T-helper 2 cell treated with Interferon-gamma antibody and Interleukin-4, amounts not matched to agents 100 ng/mL and 5 ng/mL, for 36 hours (primary cell): ENCODE results near the gene NPAS3. TPM values are rescaled to one million over a fixed set of nuclear protein-coding genes. Genes with fewer than 3 reads are reported as not detected.

Experiments
- intact Hi-C: fragments of 100-400 bp; cut with micrococcal nuclease; formaldehyde crosslinking; loops from one replicate; pipeline ENCODE4 v1.15.1; 2023
- total RNA-seq: library from RNA; stranded (reverse); gene quantifications from 2 replicates; pipeline ENCODE4 v1.2.3, GENCODE V29; 2022

NPAS3 gene
- not detected in 2 replicates for total RNA-seq

DNA sequence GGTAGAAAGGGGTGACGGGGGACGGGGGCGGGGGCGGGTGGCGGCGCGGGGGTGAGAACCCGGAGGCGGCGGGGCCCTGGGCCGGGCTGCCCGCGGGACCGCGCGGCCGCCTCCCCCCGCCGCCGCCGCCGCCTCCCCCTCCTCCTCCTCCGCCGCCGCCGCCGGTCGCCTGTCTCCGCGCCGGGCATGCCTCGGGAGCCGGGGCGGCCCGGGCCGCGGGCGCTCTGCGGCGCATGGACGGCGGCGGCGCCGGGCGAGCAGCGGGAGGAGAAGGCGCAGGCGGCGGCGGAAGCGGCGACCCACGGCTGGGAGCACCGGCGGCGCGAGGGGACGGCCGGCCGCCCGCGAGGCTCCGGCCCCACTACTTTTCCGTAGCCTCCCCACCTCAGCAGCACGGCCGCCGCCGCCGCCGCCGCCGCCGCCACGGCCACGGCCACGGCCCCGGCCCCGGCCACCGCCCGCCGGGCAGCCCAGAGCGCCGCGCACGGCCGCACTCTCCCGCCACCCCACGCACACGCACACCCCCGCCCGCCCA, at the start of gene NPAS3:
Gene NPAS3 (plus strand): TSS at position 161 of the 535 bp plus-strand sequence.
- intact Hi-C loops = no loop called here

DNA sequence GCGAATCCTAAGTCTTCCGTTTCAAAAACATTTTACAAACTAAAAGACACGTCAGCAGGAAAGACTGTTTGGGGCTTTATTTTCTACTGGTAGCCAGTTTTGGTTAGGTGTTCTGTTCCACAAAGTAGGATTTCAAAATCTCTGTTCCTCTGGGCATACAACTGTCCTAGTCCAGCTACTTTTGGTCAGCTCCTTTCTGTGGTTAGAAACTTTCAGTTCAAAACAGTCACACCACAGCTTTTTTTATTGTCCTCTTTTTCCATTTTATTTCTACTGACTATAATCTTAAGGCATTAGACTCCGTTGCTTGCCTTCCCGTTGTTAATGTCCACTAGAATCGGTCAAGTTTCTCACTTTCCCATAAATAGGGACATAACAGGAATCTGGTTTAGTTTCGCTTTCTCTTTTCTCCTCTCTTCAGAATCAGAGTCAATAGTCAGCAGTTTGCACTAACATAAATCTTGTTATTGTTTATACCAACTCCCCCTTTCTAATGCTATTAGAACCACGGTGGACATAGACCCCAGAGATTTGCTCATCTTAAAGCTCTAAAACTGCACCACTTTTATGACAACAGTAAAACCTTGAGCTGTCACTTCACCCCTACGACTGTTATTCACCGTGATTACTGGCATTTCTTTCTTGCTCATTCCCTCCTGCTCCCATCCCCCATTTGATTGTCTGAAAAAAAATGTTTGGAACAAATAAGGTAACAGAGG, 41.5 kb upstream of the NPAS3 start:
- intact Hi-C loops = no loop called here

DNA sequence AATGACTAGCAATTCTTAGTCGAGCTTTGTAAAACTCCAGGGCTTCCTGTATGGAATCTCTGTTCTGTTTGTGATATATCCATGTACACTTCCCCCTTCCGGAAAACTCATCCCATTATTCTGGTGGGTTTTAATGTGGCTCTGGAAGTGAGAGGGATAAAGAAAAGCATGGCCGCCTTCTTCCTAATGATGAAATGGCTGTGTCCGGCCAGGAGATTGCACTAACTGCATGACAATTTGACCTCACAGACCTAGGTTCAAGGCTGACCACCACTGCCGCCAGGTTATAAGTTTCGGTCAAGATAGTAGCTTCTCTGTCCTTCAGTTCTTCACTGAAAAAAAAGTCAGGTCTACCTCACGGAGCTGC, 41.0 kb upstream of the NPAS3 start:
- intact Hi-C loops = no loop called here

DNA sequence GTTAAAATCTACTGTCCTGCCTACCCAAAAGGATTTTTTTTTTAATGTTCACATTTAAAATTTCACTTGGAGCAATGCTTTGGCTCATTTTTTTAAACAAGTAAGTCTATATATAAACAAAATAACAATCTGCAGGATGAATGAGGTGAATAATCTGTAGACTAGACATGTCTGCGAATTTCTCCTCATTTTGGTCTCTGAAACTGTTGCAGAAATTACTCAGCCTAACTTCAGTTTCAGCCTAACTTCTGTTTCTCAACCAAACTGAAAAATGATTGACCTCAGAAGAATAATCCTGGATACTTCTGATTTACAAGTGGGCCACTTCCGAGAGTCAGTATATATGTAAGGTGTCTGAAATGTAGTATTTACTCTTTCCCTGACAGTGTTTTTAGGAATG, 39.8 kb upstream of the NPAS3 start:
- intact Hi-C loops = no loop called here

DNA sequence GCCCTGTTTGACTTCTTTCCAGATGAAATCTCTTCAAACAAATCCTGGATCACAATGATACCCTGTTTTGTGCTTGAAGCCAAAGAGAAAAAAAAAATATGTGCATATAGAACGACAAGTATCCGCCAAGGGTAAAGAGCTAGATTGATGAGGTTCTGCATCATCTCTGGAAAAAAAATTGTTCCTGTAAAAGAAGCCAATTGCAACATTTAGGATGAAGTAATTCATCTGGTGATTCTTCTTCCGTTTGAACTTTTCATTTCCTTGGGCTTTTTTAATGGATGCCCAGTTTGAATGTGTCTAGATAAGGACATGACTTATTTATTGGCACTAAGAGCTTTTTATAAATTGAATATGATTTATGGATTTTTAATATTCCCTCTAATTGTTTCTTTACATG, 38.1 kb upstream of the NPAS3 start:
- intact Hi-C loops = no loop called here

DNA sequence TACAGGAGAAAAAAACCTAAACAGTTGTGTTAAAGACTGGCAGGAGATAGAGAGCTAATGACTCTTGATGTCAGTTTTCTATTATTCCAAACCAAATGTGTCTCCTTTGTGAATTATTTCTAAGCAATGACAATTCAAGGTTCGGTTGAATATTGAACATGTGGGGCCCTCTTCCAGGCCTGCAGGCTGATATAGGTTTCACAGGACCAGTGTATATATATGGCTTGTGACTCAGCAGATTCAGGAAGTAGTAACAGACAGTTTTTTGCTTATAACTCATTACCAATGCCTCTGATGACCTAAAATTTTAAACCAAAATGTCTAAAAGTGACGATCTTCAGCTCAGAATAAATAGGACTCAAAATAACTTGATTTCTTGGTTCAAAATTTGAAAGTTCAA, 33.7 kb upstream of the NPAS3 start:
- intact Hi-C loops = no loop called here

DNA sequence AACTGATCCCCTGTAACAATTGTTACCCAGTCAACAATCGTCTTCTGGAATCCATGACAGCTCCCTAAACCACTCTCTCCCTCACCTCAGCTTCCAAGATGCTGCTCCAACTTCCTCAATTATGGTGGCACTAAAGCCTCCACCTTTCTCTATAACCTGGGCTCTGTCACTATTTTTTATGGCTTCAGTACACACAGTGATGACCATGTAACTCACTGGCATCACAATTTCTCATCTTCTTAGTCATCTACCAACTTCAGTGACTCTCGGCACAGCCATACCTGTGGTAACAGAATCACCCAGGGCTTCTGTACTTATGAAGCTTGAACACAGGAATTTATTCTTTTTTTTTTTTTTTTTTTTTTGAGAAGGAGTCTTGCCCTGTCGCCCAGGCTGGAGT, 32.0 kb upstream of the NPAS3 start:
- intact Hi-C loops = no loop called here

DNA sequence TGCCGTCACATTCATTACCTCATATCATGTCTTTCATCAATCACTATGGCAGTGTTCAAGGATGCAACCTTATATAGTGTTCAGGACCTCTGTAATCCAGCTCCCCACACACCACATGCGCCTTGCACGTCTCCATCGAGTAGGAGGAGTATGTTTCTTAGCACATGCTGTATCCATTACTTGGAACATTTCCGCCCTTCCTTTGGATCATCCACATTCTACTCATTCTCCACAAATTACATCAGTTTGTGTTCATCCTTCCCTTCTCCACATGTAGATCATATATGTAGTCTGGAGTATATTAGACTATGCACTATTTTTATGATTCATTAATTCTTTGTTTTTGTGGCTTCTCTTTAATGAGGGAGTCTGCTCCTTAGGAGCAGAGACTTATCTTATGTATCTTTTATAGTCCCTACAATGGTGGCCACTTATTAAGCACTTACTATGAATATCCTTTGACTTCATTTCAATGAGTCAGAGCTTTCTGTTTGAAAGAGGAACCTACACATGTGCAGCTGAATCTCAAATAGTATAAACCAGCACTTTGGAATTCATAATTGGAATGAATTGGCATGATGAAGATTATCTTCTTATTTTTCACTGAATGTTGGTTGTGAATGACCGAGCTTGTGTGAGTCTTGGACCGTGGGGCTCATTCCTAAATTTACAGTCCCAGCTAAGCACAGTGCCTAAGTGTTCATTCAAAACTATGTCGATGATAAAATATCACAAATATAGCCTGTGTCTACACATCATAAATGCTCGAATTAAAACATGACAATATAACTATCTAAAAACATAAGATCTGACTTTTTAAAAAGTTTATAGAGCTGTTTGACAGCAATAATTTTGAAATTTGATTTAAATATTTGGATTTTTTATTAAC, 30.2 kb upstream of the NPAS3 start:
- intact Hi-C loops = no loop called here

DNA sequence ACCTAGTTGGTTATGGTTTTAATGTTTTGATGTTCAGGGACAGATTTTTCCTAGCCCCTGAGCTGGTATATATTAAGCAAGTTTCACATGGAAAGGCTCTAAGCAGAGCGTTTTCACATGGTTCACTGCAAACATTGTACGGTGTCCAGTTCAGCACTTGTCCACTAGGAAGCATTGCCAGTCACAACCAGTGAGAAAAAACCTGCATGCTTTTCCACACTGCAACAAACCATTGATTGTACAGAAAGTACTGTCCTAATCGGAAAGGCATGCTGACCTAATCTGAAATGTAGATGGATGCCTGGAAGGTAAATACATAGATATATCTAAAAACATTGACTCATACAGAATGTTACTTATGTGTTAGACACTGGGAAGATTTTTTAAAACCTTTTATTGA, 25.0 kb upstream of the NPAS3 start:
- intact Hi-C loops = no loop called here

DNA sequence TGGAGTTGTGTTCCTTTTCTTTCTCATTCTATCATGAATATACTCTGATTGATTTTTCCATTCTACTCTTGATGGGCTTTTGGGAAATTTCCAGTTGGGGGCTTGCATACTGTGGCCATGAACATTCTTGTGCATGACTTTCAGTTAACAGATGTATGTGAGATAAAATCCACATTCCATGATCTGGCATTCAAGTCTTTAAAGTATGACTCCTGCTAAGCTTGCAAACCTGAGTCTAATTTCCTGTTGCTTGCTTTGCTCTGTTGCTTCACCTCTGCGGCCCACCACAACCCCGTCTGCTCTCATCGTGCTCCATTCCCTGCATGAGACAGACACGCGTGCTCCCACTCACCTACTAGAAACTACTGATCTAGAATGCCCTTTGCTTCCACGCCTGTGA, 24.3 kb upstream of the NPAS3 start:
- intact Hi-C loops = no loop called here

DNA sequence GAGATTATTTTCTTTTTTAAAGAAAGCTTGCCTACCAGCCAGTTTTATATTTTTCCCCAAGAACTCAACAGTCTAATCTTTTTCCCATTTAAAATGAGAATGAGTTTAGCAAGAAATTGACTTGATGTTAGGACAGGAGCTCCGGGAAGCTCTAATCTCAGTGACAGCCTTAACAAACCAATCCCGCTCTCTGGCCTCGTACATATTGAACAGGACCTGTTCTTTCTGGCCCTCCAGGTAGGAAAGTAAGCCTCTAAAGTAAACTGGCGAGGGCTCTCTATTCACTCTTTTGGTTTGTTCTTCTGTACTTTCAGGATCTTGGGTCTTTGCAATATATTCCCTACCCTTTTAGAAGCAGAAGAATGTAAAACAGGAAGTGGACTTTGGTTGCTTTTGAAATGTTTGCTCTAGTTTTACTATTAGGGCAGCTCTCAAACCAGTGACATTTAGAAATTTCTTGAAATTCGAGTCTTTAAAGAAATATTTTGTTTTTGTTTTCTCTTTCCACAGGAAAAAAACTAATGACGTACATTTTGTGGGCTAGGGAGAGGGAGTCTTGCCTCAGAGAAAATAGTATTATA, 17.9 kb upstream of the NPAS3 start:
- intact Hi-C loops = no loop called here

DNA sequence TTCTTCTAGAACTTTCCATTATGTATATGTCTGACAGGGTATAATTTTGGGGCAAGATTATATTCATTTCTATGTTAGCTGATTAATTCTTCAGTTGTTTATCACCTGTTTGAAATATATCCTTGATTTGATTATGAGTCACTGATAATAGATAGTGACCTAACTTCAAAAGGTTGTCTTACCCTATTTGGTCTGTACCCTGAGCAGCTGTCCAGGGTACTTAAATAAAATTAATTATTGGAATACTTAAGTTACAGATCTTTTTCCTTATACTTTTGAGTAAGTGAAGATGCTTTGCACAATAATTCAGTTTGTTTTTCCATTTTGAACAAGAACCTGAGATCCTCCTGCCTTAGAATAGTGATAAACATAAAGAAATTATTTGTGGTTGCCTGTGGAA, 13.2 kb upstream of the NPAS3 start:
- intact Hi-C loops = no loop called here

DNA sequence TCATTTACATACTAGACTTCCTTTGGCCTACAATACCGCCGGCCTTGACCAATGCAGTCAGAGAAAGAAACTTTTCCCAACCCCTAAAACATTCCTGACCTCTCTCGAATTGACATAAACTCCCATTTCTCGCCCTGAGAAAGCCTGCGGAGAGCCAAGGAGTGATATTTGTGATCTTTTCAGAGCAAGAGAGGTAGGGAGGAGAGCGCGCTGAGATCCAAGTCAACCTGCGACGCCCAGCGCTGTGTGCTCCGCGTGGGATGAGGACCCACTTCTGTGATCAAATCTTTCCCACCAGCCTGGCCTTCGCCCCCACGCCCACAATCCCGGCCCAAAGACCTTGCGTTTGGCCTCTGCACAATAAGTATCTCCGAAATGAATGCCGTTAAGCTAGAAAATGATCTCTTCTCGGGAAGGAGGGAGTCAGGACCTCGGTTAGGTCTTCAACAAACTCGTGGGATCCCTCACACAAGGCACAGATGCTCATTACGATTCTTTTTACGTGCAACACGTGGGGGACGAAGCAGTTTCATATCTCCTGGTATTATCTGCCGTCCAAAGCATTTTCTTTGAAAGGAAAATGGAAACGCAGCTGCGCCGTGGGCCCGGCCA, 6.3 kb upstream of the NPAS3 start:
- intact Hi-C loops = no loop called here

DNA sequence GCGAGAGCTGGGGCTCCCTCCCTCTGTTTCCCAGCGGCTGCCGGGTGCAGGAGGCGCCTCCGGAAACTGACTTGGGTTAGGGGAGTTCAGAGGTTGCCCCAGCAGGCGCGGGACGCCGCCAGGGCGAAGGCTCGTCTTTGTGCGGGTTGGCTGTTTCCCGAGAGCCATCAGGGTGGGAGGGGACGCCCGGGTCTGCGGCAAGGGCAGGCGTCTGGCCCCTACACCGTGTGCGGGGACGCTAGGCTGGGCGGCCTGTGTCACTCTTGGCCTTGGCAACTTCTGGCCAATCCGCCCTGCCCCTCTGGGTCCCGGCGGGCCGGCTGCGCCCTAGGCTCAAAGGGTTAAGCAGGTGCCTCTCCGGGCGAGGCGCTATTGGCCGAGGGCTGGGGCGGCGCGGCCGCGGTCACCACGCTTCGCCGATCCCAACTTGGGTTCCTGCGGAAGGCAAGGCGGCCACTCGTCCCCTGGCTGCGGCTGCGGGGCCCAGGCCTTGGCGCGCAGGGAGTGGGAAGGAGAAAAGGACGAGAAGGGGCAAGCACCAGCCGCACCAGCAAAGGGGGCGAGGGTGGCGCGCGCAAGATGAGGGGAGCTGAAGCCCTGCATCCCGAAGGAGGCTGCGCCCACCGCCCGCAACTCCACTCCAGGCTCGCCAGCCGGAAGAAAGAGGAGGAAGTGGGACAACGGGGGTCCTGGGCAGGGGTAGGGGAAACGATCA, 5.6 kb upstream of the NPAS3 start:
- intact Hi-C loops = no loop called here

DNA sequence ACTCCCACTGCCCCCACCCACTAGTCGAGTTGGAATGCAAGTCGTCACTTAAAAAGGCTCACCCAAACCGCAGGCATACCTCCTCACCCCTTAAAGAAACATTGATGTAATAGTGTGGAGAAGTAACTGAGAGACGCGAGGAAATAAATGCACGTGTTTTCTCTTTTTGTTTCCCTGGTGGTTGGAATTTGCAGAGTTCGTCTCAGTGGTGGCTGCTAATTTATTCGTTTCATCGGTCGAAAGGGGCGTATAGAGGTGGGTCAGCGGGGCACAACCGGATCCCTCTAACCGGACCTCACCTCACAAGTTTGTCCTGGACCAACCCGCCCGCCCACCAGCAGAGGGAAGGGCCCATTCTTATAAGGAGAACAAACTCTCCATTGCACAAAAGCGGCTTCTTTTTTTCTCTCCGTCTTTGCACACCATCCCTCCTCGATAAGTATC, 5.0 kb upstream of the NPAS3 start:
- intact Hi-C loops = no loop called here

DNA sequence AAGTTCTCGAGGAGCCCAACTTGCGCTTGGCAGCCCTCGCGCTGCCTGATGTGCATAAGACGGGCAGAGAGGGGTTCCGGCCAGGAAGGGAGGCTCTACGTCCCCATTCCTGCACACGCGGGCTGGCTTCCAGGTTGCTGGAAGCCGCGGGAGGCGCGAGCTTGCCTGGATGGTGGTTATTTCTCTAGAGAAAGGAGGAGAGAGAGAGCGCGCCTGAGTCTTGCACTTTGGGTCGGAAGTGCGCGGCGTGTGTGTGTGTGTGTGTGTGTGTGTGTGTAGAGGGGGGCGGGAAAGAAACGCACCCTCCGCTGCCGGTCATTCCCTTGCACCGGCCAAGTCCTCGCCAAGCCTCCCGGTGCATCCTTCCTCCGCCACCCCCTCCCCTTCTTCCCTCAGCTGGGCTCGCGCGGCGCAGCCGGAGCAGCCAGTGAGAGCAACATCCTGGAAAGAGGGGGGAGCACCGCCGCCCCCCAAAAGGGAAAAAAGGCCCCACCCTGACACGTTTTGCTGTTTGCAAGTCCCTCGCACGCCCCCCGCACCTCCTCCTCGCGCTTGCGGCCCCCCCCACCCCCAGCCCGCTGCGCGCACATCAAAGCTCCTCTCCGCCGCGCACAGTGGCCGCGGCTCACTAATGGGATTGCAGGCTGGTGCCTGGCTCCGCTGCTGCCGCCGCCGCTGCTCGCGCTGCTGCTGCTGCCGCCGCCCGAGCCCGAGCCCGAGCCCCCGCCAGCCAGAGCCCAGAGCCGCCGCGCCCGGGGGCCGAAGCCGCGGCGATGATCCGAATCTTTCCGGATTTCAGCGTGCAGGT, 4.4 kb upstream of the NPAS3 start:
- intact Hi-C loops = no loop called here

DNA sequence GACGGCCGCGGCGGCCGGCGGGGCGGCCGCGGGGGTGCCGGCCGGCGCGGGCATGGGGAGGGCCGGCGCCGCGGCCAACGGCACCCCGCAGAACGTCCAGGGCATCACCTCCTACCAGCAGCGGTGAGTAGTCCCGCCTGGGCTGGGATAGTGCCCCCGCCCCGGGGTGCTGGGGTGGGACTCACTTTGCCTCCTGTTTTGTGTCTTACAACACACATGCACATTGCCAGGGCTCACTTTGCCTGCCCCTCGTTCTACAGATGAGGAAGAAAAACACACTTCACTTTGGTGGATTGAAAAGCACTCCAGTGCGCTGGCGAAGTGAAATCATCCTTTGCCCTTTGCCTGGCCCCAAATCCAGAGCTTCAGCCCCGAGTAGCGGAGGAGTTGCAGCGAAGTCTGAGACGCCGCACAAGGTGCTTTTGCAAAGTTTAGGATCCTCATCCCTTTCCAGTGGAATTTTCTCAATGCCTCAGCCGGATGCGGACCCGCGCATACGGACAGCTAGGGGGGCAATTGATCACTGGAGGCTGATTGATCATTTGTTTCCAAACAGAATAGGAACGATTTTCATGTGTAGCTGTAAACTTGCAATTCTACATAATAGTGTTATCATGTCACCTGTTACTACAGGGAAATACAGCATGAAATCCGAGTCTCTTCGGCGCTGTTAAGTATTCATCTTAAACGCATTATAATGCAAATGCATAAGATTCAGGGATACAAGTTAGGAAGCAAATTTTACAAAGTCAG, 3.6 kb upstream of the NPAS3 start:
- intact Hi-C loops = no loop called here

DNA sequence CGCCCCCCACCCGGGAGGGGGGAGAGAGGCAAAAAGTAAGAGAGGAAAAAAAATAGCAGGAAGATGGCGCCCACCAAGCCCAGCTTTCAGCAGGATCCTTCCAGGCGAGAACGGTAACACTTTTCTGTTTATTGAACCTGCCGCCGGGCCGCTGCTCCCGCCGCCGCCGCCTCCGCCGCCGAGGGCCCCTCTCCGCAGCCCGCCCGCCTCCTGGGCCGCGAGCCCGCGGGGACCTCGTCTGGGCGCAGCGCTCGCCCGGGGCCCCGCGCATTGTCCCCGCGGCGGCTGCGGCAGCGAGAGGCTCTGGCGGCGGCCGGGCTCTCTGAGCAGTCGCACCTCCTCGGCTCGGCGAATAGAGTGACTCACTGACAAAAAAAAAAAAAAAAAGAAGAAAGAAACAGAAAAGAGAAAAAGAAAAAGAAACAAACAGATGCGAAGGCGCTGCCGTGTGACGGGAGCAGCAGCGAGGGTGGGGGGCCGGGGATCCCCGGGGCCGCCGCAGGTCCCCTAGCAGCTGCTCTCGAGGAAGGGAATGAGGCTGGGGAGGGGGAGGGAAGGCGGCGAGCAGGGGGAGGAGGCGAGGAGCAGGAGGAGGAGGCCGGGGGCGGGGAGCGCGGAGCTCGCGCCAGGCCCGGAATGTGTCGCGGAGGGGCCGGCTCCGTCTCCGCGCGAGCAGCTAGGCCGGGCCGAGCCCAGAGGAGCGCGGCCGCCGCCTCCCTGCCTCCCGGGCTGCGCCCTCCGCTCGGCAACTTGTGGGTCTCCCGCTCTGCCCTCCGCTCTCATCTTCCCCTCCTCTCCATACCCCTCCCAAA, 781 bp downstream of the NPAS3 start:
- intact Hi-C loops = no loop called here
